Vagina (tissue), 2 donors: Measurements from ENCODE around the gene TRIM67. TPM values are rescaled to one million over a fixed set of nuclear protein-coding genes. Genes with fewer than 3 reads are reported as not detected.
A peak's percentile ranks its signal among the peaks of the same experiment; 100 is the strongest.
"Not testable (repeated sequence)": the region's sequence is repeated elsewhere in the genome, so short reads cannot be mapped to it uniquely, and the experiment has no call there.

Experiments used
- DNase-seq, 2 donors: peaks; one replicate each; pipeline ENCODE4 v3.0.0-alpha.2; 2017; ENCODE audit errors: extremely low spot score in 2 of 2
- H3K27ac ChIP-seq: fragments of 200-600 bp; sonication (generic); one replicate; pipeline ENCODE4 v1.5.1; 2019
- H3K27me3 ChIP-seq: fragments of 200-600 bp; sonication (generic); one replicate; pipeline ENCODE4 v1.5.1; 2019
- H3K36me3 ChIP-seq, 2 donors: fragments of 200-600 bp; sonication (generic); one replicate each; pipeline ENCODE4 v1.5.1; 2017 to 2019
- H3K4me1 ChIP-seq: fragments of 200-600 bp; sonication (generic); one replicate; pipeline ENCODE4 v1.5.1; 2019
- H3K4me3 ChIP-seq, 2 donors: fragments of 200-600 bp; sonication (generic); 1 replicate in 1 of 2; 2 replicates in 1 of 2; pipeline ENCODE4 v1.5.1; 2016 to 2019
- H3K9me3 ChIP-seq: fragments of 200-600 bp; sonication (generic); one replicate; pipeline ENCODE4 v1.5.1; 2019
- CTCF ChIP-seq, 3 experiments: fragments of 450-650 bp in 2 of 3; fragments of 200-600 bp in 1 of 3; sonication (generic) in 1 of 3; IDR thresholded peaks; one replicate each; pipeline ENCODE4 v1.5.1; 2017 to 2019; ENCODE audit warnings: antibody characterized with exemption in 3 of 3, mild to moderate bottlenecking in 2 of 3, moderate library complexity in 2 of 3
- POLR2A ChIP-seq, 2 donors: fragments of 450-650 bp; IDR thresholded peaks; one replicate each; pipeline ENCODE4 v1.6.1; 2017; ENCODE audit warnings: antibody characterized with exemption in 2 of 2, mild to moderate bottlenecking in 2 of 2, moderate library complexity in 2 of 2
- POLR2AphosphoS5 ChIP-seq, 2 donors: sonication (generic); formaldehyde crosslinking; IDR thresholded peaks; one replicate each; pipeline ENCODE4 v1.9.0; 2017; ENCODE audit warnings: antibody characterized with exemption in 2 of 2, mild to moderate bottlenecking in 2 of 2, low read depth in 1 of 2; ENCODE audit not compliant: insufficient read depth in 1 of 2
- intact Hi-C: fragments of 100-400 bp; cut with DNase I; formaldehyde crosslinking; loops from one replicate; pipeline ENCODE4 v1.15.1; 2023
- total RNA-seq: library from RNA; depleted of rRNA; stranded (reverse); fragments of >200 nt; gene quantifications from one replicate; pipeline ENCODE4 v1.2.3, GENCODE V29; 2016

TRIM67 gene
- total RNA-seq, 1 donor from 2014 or later: not detected

GRCh38 chr1:231207437-231207836, 45.6 kb downstream of the TRIM67 start:
- no peak overlapping the region for H3K27ac ChIP-seq
- TF ChIP-seq POLR2A (IDR thresholded peaks at IDR 0.05) (no peak), POLR2AphosphoS5 (IDR thresholded peaks at IDR 0.05; ENCODE audit: insufficient read depth in 1 of 2, low read depth in 1 of 2) (no peak), CTCF (IDR thresholded peaks at IDR 0.05) (no peak)
- no peaks in the 10 kb centered on the region for H3K36me3 ChIP-seq
- DNase-seq: no peak
- H3K4me3 ChIP-seq: no peak overlapping the region
- intact Hi-C loops: loop anchor here (5.0 kb wide), 1 partner anchor 410 kb away; no protein-coding TSS in a partner anchor
- H3K27me3 ChIP-seq: no peaks in the 10 kb centered on the region
- no peaks in the 10 kb centered on the region for H3K4me1 ChIP-seq
- H3K9me3 ChIP-seq: no peaks in the 10 kb centered on the region

GRCh38 chr1:231208980-231209379, 47.1 kb downstream of the TRIM67 start:
- intact Hi-C loops: loop anchor here (5.0 kb wide), 1 partner anchor 412 kb away; no protein-coding TSS in a partner anchor
- H3K36me3 ChIP-seq: no peaks in the 10 kb centered on the region
- H3K4me3 ChIP-seq: no peak overlapping the region
- no peak overlapping the region for H3K27ac ChIP-seq
- H3K4me1 ChIP-seq: no peaks in the 10 kb centered on the region
- TF ChIP-seq CTCF (IDR thresholded peaks at IDR 0.05) (no peak), POLR2AphosphoS5 (IDR thresholded peaks at IDR 0.05; ENCODE audit: insufficient read depth in 1 of 2, low read depth in 1 of 2) (no peak), POLR2A (IDR thresholded peaks at IDR 0.05) (no peak)
- no peaks in the 10 kb centered on the region for H3K27me3 ChIP-seq
- no peak for DNase-seq
- no peaks in the 10 kb centered on the region for H3K9me3 ChIP-seq

GRCh38 chr1:231209531-231209930, 47.7 kb downstream of the TRIM67 start:
- H3K4me1 ChIP-seq: no peaks in the 10 kb centered on the region
- no peak for DNase-seq
- H3K27ac ChIP-seq: no peak overlapping the region
- intact Hi-C loops: loop anchor here (5.0 kb wide), 1 partner anchor 412 kb away; no protein-coding TSS in a partner anchor
- no peak for TF ChIP-seq CTCF (IDR thresholded peaks at IDR 0.05)
- TF ChIP-seq POLR2A (IDR thresholded peaks at IDR 0.05): no peak
- no peak for TF ChIP-seq POLR2AphosphoS5 (IDR thresholded peaks at IDR 0.05; ENCODE audit: insufficient read depth in 1 of 2, low read depth in 1 of 2)
- no peak overlapping the region for H3K4me3 ChIP-seq
- no peaks in the 10 kb centered on the region for H3K36me3 ChIP-seq
- no peaks in the 10 kb centered on the region for H3K9me3 ChIP-seq
- H3K27me3 ChIP-seq: no peaks in the 10 kb centered on the region

GRCh38 chr1:231210126-231210525, 48.3 kb downstream of the TRIM67 start:
- H3K27ac ChIP-seq: no peak overlapping the region
- no peaks in the 10 kb centered on the region for H3K27me3 ChIP-seq
- no peak for TF ChIP-seq POLR2AphosphoS5 (IDR thresholded peaks at IDR 0.05; ENCODE audit: insufficient read depth in 1 of 2, low read depth in 1 of 2)
- no peak for TF ChIP-seq CTCF (IDR thresholded peaks at IDR 0.05)
- TF ChIP-seq POLR2A (IDR thresholded peaks at IDR 0.05): no peak
- no peaks in the 10 kb centered on the region for H3K4me1 ChIP-seq
- no peak for DNase-seq
- H3K36me3 ChIP-seq: no peaks in the 10 kb centered on the region
- intact Hi-C loops: no loop called here
- H3K9me3 ChIP-seq: no peaks in the 10 kb centered on the region
- H3K4me3 ChIP-seq: no peak overlapping the region

- no peaks in the 10 kb centered on the region for H3K36me3 ChIP-seq
- H3K4me3 ChIP-seq: peak overlapping the region; percentile 25 to 43
- no peaks in the 10 kb centered on the region for H3K27me3 ChIP-seq
- H3K27ac ChIP-seq: no peak overlapping the region
- H3K9me3 ChIP-seq: no peaks in the 10 kb centered on the region
- TF ChIP-seq POLR2A (IDR thresholded peaks at IDR 0.05): no peak
- peak; percentile 71 to 84 (median 82) for TF ChIP-seq CTCF (IDR thresholded peaks at IDR 0.05)
- peak in 1 of 2 donors; percentile 32 for TF ChIP-seq POLR2AphosphoS5 (IDR thresholded peaks at IDR 0.05; ENCODE audit: insufficient read depth in 1 of 2, low read depth in 1 of 2)
- no peak for DNase-seq
- intact Hi-C loops: no loop called here
- H3K4me1 ChIP-seq: no peaks in the 10 kb centered on the region
Observed at GRCh38 chr1:231211005-231211857, 49.4 kb downstream of the TRIM67 start.

GRCh38 chr1:231212301-231212700, 50.4 kb downstream of the TRIM67 start:
- H3K4me3 ChIP-seq, DNase-seq, H3K27me3 ChIP-seq, intact Hi-C loops, H3K36me3 ChIP-seq, H3K9me3 ChIP-seq, H3K27ac ChIP-seq, H3K4me1 ChIP-seq: not testable (repeated sequence)
